Mesendoderm (in vitro differentiated cells): Measurements from ENCODE around the gene DEGS2.

Source experiments
- DNase-seq: peaks from one replicate; pipeline ENCODE4 v3.0.0; 2013
- H2AK5ac ChIP-seq: 2 replicates; pipeline ENCODE4 v1.6.1; 2013; ENCODE audit warnings: low read length, inconsistent platforms
- H2BK120ac ChIP-seq: 2 replicates; pipeline ENCODE4 v1.6.1; 2013; ENCODE audit warnings: low read depth, mild to moderate bottlenecking, low read length, moderate library complexity, mixed read lengths
- H2BK15ac ChIP-seq: replicated peaks from 2 replicates; pipeline ENCODE4 v1.6.1; 2013; ENCODE audit warnings: low read depth, mild to moderate bottlenecking, moderate library complexity
- H2BK5ac ChIP-seq: 2 replicates; pipeline ENCODE4 v1.6.1; 2013; ENCODE audit warnings: low read length, inconsistent platforms
- H3K18ac ChIP-seq: 2 replicates; pipeline ENCODE4 v1.6.1; 2013; ENCODE audit warnings: mild to moderate bottlenecking, low read length, mixed read lengths
- H3K23ac ChIP-seq: one replicate; pipeline ENCODE4 v1.6.1; 2013; ENCODE audit warnings: low read length
- H3K27ac ChIP-seq: 2 replicates; pipeline ENCODE4 v1.5.1; 2013; ENCODE audit warnings: low read depth, mild to moderate bottlenecking, inconsistent platforms, low read length, moderate library complexity
- H3K27me3 ChIP-seq: 2 replicates; pipeline ENCODE4 v1.6.1; 2013; ENCODE audit warnings: low read length, control low read depth, mild to moderate bottlenecking, inconsistent platforms; ENCODE audit not compliant: insufficient read depth, poor library complexity
- H3K36me3 ChIP-seq: 2 replicates; pipeline ENCODE4 v1.6.1; 2013; ENCODE audit warnings: low read length, inconsistent platforms; ENCODE audit not compliant: control insufficient read depth, insufficient read depth
- H3K4ac ChIP-seq: one replicate; pipeline ENCODE4 v1.6.1; 2013; ENCODE audit warnings: low read depth, mild to moderate bottlenecking, low read length, moderate library complexity
- H3K4me1 ChIP-seq: 2 replicates; pipeline ENCODE4 v1.6.1; 2013; ENCODE audit warnings: low read depth, low read length, inconsistent platforms; ENCODE audit not compliant: control insufficient read depth
- H3K4me2 ChIP-seq: 2 replicates; pipeline ENCODE4 v1.6.1; 2013; ENCODE audit warnings: low read length
- H3K4me3 ChIP-seq: 2 replicates; pipeline ENCODE4 v1.5.1; 2013; ENCODE audit warnings: mild to moderate bottlenecking, low read length
- H3K56ac ChIP-seq: one replicate; pipeline ENCODE4 v1.6.1; 2013; ENCODE audit warnings: low read length
- H3K79me1 ChIP-seq: 2 replicates; pipeline ENCODE4 v1.6.1; 2013; ENCODE audit warnings: low read length, inconsistent platforms
- H3K79me2 ChIP-seq: 2 replicates; pipeline ENCODE4 v1.6.1; 2013; ENCODE audit warnings: mild to moderate bottlenecking, low read length; ENCODE audit not compliant: control insufficient read depth, insufficient read depth
- H3K9ac ChIP-seq: 2 replicates; pipeline ENCODE4 v1.6.1; 2013; ENCODE audit warnings: low read length, inconsistent platforms
- H4K5ac ChIP-seq: one replicate; pipeline ENCODE4 v1.6.1; 2013; ENCODE audit warnings: low read length
- H4K8ac ChIP-seq: one replicate; pipeline ENCODE4 v1.6.1; 2013; ENCODE audit warnings: low read depth, mild to moderate bottlenecking, control low read depth, low read length, moderate library complexity
- WGBS: extraction: QIAGEN DNeasy Blood & Tissue Kit; methylation state at CpG from one replicate; pipeline ENCODE4 v1.1.7; 2013; ENCODE audit warnings: low lambda C conversion rate, missing lambda C conversion rate; ENCODE audit not compliant: insufficient coverage; ENCODE audit errors: extremely low coverage; 5-methylcytosine and 5-hydroxymethylcytosine counted together

The DEGS2 gene

GRCh38 chr14:100203146-100203545 is 43.7 kb upstream of the DEGS2 start:
- H2BK5ac ChIP-seq: no peak overlapping the region
- H3K18ac ChIP-seq: no peak overlapping the region
- no peaks in the 10 kb centered on the region for H3K27me3 ChIP-seq
- H3K4ac ChIP-seq: no peak overlapping the region
- no peak overlapping the region for H3K23ac ChIP-seq
- no peak overlapping the region for H4K5ac ChIP-seq
- H3K36me3 ChIP-seq: no peaks in the 10 kb centered on the region
- no peaks in the 10 kb centered on the region for H3K79me2 ChIP-seq
- no peak overlapping the region for H3K9ac ChIP-seq
- no peak overlapping the region for H3K4me3 ChIP-seq
- H3K4me1 ChIP-seq: no peaks in the 10 kb centered on the region
- H3K27ac ChIP-seq: no peak overlapping the region
- H2AK5ac ChIP-seq: no peak overlapping the region
- no peak overlapping the region for H3K56ac ChIP-seq
- no peak for DNase-seq
- H3K4me2 ChIP-seq: no peak overlapping the region
- H2BK15ac ChIP-seq: no peak overlapping the region
- WGBS: no CpG with 5 or more reads among the region's 4 CpGs
- H2BK120ac ChIP-seq: no peak overlapping the region
- no peaks in the 10 kb centered on the region for H3K79me1 ChIP-seq
- H4K8ac ChIP-seq: no peak overlapping the region

- no peak overlapping the region for H2BK5ac ChIP-seq
- H3K4me2 ChIP-seq: no peak overlapping the region
- no peak overlapping the region for H4K5ac ChIP-seq
- H3K27me3 ChIP-seq: no peaks in the 10 kb centered on the region
- H3K9ac ChIP-seq: no peak overlapping the region
- H3K27ac ChIP-seq: no peak overlapping the region
- no peaks in the 10 kb centered on the region for H3K79me1 ChIP-seq
- no peak overlapping the region for H2BK15ac ChIP-seq
- H3K36me3 ChIP-seq: no peaks in the 10 kb centered on the region
- no peak for DNase-seq
- no peak overlapping the region for H4K8ac ChIP-seq
- no peaks in the 10 kb centered on the region for H3K79me2 ChIP-seq
- no peak overlapping the region for H2BK120ac ChIP-seq
- WGBS: no CpG with 5 or more reads among the region's 4 CpGs
- no peak overlapping the region for H2AK5ac ChIP-seq
- no peak overlapping the region for H3K4me3 ChIP-seq
- H3K56ac ChIP-seq: no peak overlapping the region
- no peak overlapping the region for H3K23ac ChIP-seq
- H3K4me1 ChIP-seq: no peaks in the 10 kb centered on the region
- no peak overlapping the region for H3K4ac ChIP-seq
- no peak overlapping the region for H3K18ac ChIP-seq
Observed at GRCh38 chr14:100202712-100203111, 43.3 kb upstream of the DEGS2 start.

- Histone ChIP-seq H3K4me2 (no peak overlapping the region), H3K9ac (no peak overlapping the region), H4K8ac (no peak overlapping the region), H3K23ac (no peak overlapping the region), H2BK5ac (no peak overlapping the region), H3K18ac (no peak overlapping the region), H3K4me3 (no peak overlapping the region), H3K56ac (no peak overlapping the region), H3K79me1 (no peaks in the 10 kb centered on the region), H2AK5ac (no peak overlapping the region), H3K4me1 (no peaks in the 10 kb centered on the region), H4K5ac (no peak overlapping the region), H3K27me3 (no peaks in the 10 kb centered on the region), H3K36me3 (no peaks in the 10 kb centered on the region), H2BK15ac (no peak overlapping the region), H2BK120ac (no peak overlapping the region), H3K27ac (no peak overlapping the region), H3K4ac (no peak overlapping the region), H3K79me2 (no peaks in the 10 kb centered on the region)
- WGBS: no CpG with 5 or more reads among the region's 5 CpGs
- no peak for DNase-seq
Observed at GRCh38 chr14:100201701-100202100, 42.3 kb upstream of the DEGS2 start.

GRCh38 chr14:100200311-100200710 is 40.9 kb upstream of the DEGS2 start:
- WGBS: no CpG with 5 or more reads among the region's 3 CpGs
- peak; percentile 38 for DNase-seq
- no peak overlapping the region for H3K4me3 ChIP-seq
- H2AK5ac ChIP-seq: no peak overlapping the region
- no peaks in the 10 kb centered on the region for H3K79me1 ChIP-seq
- no peak overlapping the region for H3K27ac ChIP-seq
- no peaks in the 10 kb centered on the region for H3K4me1 ChIP-seq
- H2BK15ac ChIP-seq: no peak overlapping the region
- H3K27me3 ChIP-seq: no peaks in the 10 kb centered on the region
- H4K8ac ChIP-seq: no peak overlapping the region
- H3K23ac ChIP-seq: no peak overlapping the region
- no peaks in the 10 kb centered on the region for H3K36me3 ChIP-seq
- no peaks in the 10 kb centered on the region for H3K79me2 ChIP-seq
- no peak overlapping the region for H3K18ac ChIP-seq
- no peak overlapping the region for H3K56ac ChIP-seq
- no peak overlapping the region for H3K4ac ChIP-seq
- H2BK5ac ChIP-seq: no peak overlapping the region
- no peak overlapping the region for H2BK120ac ChIP-seq
- no peak overlapping the region for H3K4me2 ChIP-seq
- no peak overlapping the region for H4K5ac ChIP-seq
- no peak overlapping the region for H3K9ac ChIP-seq

- H3K4ac ChIP-seq: no peak overlapping the region
- DNase-seq: no peak
- H3K18ac ChIP-seq: no peak overlapping the region
- no peak overlapping the region for H2BK120ac ChIP-seq
- H3K27me3 ChIP-seq: no peaks in the 10 kb centered on the region
- H3K36me3 ChIP-seq: no peaks in the 10 kb centered on the region
- no peak overlapping the region for H3K56ac ChIP-seq
- H3K4me3 ChIP-seq: no peak overlapping the region
- no peak overlapping the region for H2BK5ac ChIP-seq
- H3K4me2 ChIP-seq: no peak overlapping the region
- no peak overlapping the region for H3K27ac ChIP-seq
- H3K9ac ChIP-seq: no peak overlapping the region
- no peaks in the 10 kb centered on the region for H3K79me2 ChIP-seq
- no peak overlapping the region for H2AK5ac ChIP-seq
- no peaks in the 10 kb centered on the region for H3K4me1 ChIP-seq
- no peak overlapping the region for H4K8ac ChIP-seq
- H4K5ac ChIP-seq: no peak overlapping the region
- no peaks in the 10 kb centered on the region for H3K79me1 ChIP-seq
- H3K23ac ChIP-seq: no peak overlapping the region
- no peak overlapping the region for H2BK15ac ChIP-seq
- no CpG with 5 or more reads among the region's 8 CpGs for WGBS
Observed at GRCh38 chr14:100199240-100199860, 39.9 kb upstream of the DEGS2 start.
